ENCODE measurements around the gene RFC2.
"Not testable (repeated sequence)": the region's sequence is repeated elsewhere in the genome, so short reads cannot be mapped to it uniquely, and the experiment has no call there.

RFC2 gene

GRCh38 chr7:74249058-74249457, 5.1 kb downstream of the RFC2 start:
- H3K9me3 Mint-ChIP-seq, H3K27me3 Mint-ChIP-seq, DNase-seq, H3K4me3 Mint-ChIP-seq, CTCF ChIA-PET: not testable (repeated sequence)
- Mint-ChIP-seq H3K4me1 (peaks cover 42% of the 10 kb centered on the region), H3K27ac (peak overlapping the region; percentile 60), H3K36me3 (peaks cover 37% of the 10 kb centered on the region)

GRCh38 chr7:74248156-74248555, 6.0 kb downstream of the RFC2 start:
- H3K27ac Mint-ChIP-seq: peak overlapping the region; percentile 49

GRCh38 chr7:74246497-74246896, 7.7 kb downstream of the RFC2 start:
- Mint-ChIP-seq H3K27me3 (no peaks in the 10 kb centered on the region), H3K27ac (peak overlapping the region; percentile 37), H3K4me3 (no peak overlapping the region), H3K9me3 (no peaks in the 10 kb centered on the region), H3K4me1 (peaks cover 35% of the 10 kb centered on the region), H3K36me3 (peaks cover 42% of the 10 kb centered on the region)
- CTCF ChIA-PET: no interaction called here
- no peak for DNase-seq

More at GRCh38 chr7:74248156-74248555, 6.0 kb downstream of the RFC2 start:
- Mint-ChIP-seq H3K4me1 (peaks cover 40% of the 10 kb centered on the region), H3K9me3 (no peaks in the 10 kb centered on the region), H3K36me3 (peaks cover 39% of the 10 kb centered on the region), H3K4me3 (no peak overlapping the region), H3K27me3 (no peaks in the 10 kb centered on the region)
- CTCF ChIA-PET: no interaction called here
- no peak for DNase-seq

- Mint-ChIP-seq H3K4me1 (peaks cover 20% of the 10 kb centered on the region), H3K27me3 (no peaks in the 10 kb centered on the region), H3K36me3 (peaks cover 37% of the 10 kb centered on the region), H3K27ac (no peak overlapping the region), H3K4me3 (no peak overlapping the region), H3K9me3 (no peaks in the 10 kb centered on the region)
- CTCF ChIA-PET: interaction anchor here (1.1 to 1.8 kb wide), 2 partner anchors 11 to 36 kb away, joined by 3 to 8 read pairs; no protein-coding TSS in a partner anchor
- DNase-seq: no peak
These were observed 12.1 kb downstream of the RFC2 start for GRCh38 chr7:74242122-74242443.

- DNase-seq: no peak
- H3K36me3 Mint-ChIP-seq: peaks cover 36% of the 10 kb centered on the region
These were observed 13.7 kb downstream of the RFC2 start for GRCh38 chr7:74240482-74240881.

GRCh38 chr7:74236284-74236683, 17.9 kb downstream of the RFC2 start:
- Mint-ChIP-seq H3K4me1 (peaks cover 18% of the 10 kb centered on the region), H3K9me3 (no peaks in the 10 kb centered on the region), H3K27me3 (no peaks in the 10 kb centered on the region), H3K4me3 (no peak overlapping the region), H3K27ac (no peak overlapping the region), H3K36me3 (peaks cover 36% of the 10 kb centered on the region)
- DNase-seq: peak; percentile 53
- CTCF ChIA-PET: no interaction called here

More at GRCh38 chr7:74240482-74240881, 13.7 kb downstream of the RFC2 start:
- H3K27me3 Mint-ChIP-seq: no peaks in the 10 kb centered on the region
- H3K4me1 Mint-ChIP-seq: peaks cover 23% of the 10 kb centered on the region
- H3K9me3 Mint-ChIP-seq: no peaks in the 10 kb centered on the region
- CTCF ChIA-PET: no interaction called here
- no peak overlapping the region for H3K4me3 Mint-ChIP-seq
- no peak overlapping the region for H3K27ac Mint-ChIP-seq

- peak overlapping the region; percentile 21 for H3K27ac Mint-ChIP-seq
- CTCF ChIA-PET: no interaction called here
These were observed 18.5 kb downstream of the RFC2 start for GRCh38 chr7:74235518-74236268.

GRCh38 chr7:74233655-74234285, 20.4 kb downstream of the RFC2 start:
- Mint-ChIP-seq H3K27ac (no peak overlapping the region), H3K27me3 (no peaks in the 10 kb centered on the region), H3K4me1 (peaks cover 22% of the 10 kb centered on the region), H3K36me3 (peaks cover 39% of the 10 kb centered on the region), H3K9me3 (no peaks in the 10 kb centered on the region), H3K4me3 (no peak overlapping the region)
- CTCF ChIA-PET: no interaction called here
- no peak for DNase-seq

More at GRCh38 chr7:74235518-74236268, 18.5 kb downstream of the RFC2 start:
- Mint-ChIP-seq H3K4me3 (no peak overlapping the region), H3K27me3 (no peaks in the 10 kb centered on the region), H3K9me3 (no peaks in the 10 kb centered on the region), H3K36me3 (peaks cover 38% of the 10 kb centered on the region), H3K4me1 (peaks cover 22% of the 10 kb centered on the region)
- DNase-seq: no peak

- CTCF ChIA-PET: interaction anchor here (0.8 to 2.0 kb wide), 3 partner anchors 24 to 170 kb away, joined by 3 to 6 read pairs (median 5); no protein-coding TSS in a partner anchor
- Mint-ChIP-seq H3K27ac (peak overlapping the region; percentile 69), H3K9me3 (no peaks in the 10 kb centered on the region), H3K4me1 (peaks cover 18% of the 10 kb centered on the region), H3K4me3 (no peak overlapping the region), H3K36me3 (peaks cover 36% of the 10 kb centered on the region), H3K27me3 (no peaks in the 10 kb centered on the region)
- DNase-seq: no peak
These were observed 23.0 kb downstream of the RFC2 start for GRCh38 chr7:74231232-74231590.

- DNase-seq: no peak
- Mint-ChIP-seq H3K9me3 (no peaks in the 10 kb centered on the region), H3K36me3 (peaks cover 36% of the 10 kb centered on the region), H3K27ac (no peak overlapping the region), H3K27me3 (no peaks in the 10 kb centered on the region), H3K4me3 (no peak overlapping the region), H3K4me1 (peaks cover 17% of the 10 kb centered on the region)
- CTCF ChIA-PET: interaction anchor here (1.1 to 2.0 kb wide), 2 partner anchors 24 to 86 kb away, joined by 3 to 6 read pairs; no protein-coding TSS in a partner anchor
These were observed 23.6 kb downstream of the RFC2 start for GRCh38 chr7:74230446-74231231.

- Mint-ChIP-seq H3K9me3 (no peaks in the 10 kb centered on the region), H3K4me3 (no peak overlapping the region), H3K36me3 (peaks cover 33% of the 10 kb centered on the region), H3K4me1 (peaks cover 14% of the 10 kb centered on the region), H3K27ac (no peak overlapping the region), H3K27me3 (no peaks in the 10 kb centered on the region)
- CTCF ChIA-PET: interaction anchor here (0.7 to 2.0 kb wide), 4 partner anchors 22 to 171 kb away, joined by 3 to 6 read pairs (median 3); no protein-coding TSS in a partner anchor
- no peak for DNase-seq
These were observed 25.0 kb downstream of the RFC2 start for GRCh38 chr7:74228951-74229900.

GRCh38 chr7:74226633-74227032, 27.6 kb downstream of the RFC2 start:
- Mint-ChIP-seq H3K27ac (peak overlapping the region; percentile 71), H3K4me3 (no peak overlapping the region), H3K4me1 (peaks cover 14% of the 10 kb centered on the region), H3K36me3 (peaks cover 33% of the 10 kb centered on the region), H3K27me3 (no peaks in the 10 kb centered on the region), H3K9me3 (no peaks in the 10 kb centered on the region)
- CTCF ChIA-PET: interaction anchor here (0.8 kb wide), 1 partner anchor 20 kb away, joined by 4 read pairs; no protein-coding TSS in a partner anchor
- no peak for DNase-seq

GRCh38 chr7:74225400-74225799, 28.8 kb downstream of the RFC2 start:
- DNase-seq: no peak
- H3K4me1 Mint-ChIP-seq: peaks cover 7% of the 10 kb centered on the region
- H3K27me3 Mint-ChIP-seq: no peaks in the 10 kb centered on the region
- H3K9me3 Mint-ChIP-seq: no peaks in the 10 kb centered on the region
- CTCF ChIA-PET: no interaction called here
- no peak overlapping the region for H3K27ac Mint-ChIP-seq
- H3K36me3 Mint-ChIP-seq: peaks cover 26% of the 10 kb centered on the region
- H3K4me3 Mint-ChIP-seq: no peak overlapping the region

Data from activated naive CD4-positive, alpha-beta T cell treated with anti-CD3 and anti-CD28 coated beads, Interleukin-2, amount 10 ng/mL, durations not matched to agents 7 days and 5 days (primary cell).